Endothelial cell of umbilical vein (primary cell): Measurements from ENCODE around the gene IL12A.

ENCODE experiments used
- JUN ChIP-seq: IDR thresholded peaks from 2 replicates; pipeline ENCODE4 v1.6.1; 2011; ENCODE audit warnings: borderline replicate concordance, low read depth; ENCODE audit not compliant: insufficient read length, insufficient read depth
- POLR2A ChIP-seq: IDR thresholded peaks from 2 replicates; pipeline ENCODE4 v1.6.1; 2012; ENCODE audit warnings: low read depth, mild to moderate bottlenecking, control low read depth, low read length
- TF ChIP-seq, protein P1 (sequence below), 2 donors: IDR thresholded peaks; 1 replicate in 1 of 2; 2 replicates in 1 of 2; pipeline ENCODE4 v1.5.1; 2011; ENCODE audit warnings: low read length in 2 of 2, mild to moderate bottlenecking in 2 of 2, moderate library complexity in 2 of 2, control low read depth in 1 of 2, inconsistent platforms in 1 of 2, low read depth in 1 of 2; ENCODE audit not compliant: insufficient read depth in 1 of 2; ENCODE audit errors: extremely low read depth in 1 of 2

DNA sequence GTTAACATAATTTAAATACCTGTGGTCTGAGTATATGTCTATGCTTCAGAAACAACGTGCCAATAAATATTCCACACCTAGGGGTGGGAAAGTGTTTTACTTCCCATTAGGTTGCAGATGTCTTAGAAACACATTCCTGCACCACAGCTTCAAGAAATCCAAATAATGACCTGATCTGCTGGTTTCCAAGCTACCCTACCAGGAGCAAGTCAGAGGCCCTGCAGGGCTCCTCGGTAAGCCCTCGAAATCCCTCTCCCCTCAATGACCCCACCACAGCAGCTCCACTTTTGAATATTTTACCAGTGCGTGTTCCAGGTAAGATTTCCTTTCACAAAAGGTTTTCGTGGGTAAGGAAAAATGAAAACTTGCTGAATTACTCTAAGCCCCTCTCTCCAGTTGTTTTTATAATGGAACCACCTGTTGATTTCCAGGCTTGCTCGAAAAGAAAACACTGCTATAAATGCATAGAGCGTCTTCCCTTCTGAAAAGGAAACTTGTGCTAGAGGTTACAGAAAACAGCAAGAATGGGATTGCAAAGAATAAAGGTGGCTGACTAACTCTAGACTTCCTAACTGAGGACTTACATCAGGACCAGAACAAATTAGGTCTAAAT, 12.6 kb downstream of the IL12A start:
- TF ChIP-seq, protein P1, sequence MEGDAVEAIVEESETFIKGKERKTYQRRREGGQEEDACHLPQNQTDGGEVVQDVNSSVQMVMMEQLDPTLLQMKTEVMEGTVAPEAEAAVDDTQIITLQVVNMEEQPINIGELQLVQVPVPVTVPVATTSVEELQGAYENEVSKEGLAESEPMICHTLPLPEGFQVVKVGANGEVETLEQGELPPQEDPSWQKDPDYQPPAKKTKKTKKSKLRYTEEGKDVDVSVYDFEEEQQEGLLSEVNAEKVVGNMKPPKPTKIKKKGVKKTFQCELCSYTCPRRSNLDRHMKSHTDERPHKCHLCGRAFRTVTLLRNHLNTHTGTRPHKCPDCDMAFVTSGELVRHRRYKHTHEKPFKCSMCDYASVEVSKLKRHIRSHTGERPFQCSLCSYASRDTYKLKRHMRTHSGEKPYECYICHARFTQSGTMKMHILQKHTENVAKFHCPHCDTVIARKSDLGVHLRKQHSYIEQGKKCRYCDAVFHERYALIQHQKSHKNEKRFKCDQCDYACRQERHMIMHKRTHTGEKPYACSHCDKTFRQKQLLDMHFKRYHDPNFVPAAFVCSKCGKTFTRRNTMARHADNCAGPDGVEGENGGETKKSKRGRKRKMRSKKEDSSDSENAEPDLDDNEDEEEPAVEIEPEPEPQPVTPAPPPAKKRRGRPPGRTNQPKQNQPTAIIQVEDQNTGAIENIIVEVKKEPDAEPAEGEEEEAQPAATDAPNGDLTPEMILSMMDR (IDR thresholded peaks at IDR 0.05; ENCODE audit: extremely low read depth in 1 of 2, insufficient read depth in 1 of 2, low read depth in 1 of 2, low read length in 2 of 2), result no peak
- TF ChIP-seq JUN (no peak), POLR2A (no peak)
